ENCODE results near the gene TEPSIN.

DNA sequence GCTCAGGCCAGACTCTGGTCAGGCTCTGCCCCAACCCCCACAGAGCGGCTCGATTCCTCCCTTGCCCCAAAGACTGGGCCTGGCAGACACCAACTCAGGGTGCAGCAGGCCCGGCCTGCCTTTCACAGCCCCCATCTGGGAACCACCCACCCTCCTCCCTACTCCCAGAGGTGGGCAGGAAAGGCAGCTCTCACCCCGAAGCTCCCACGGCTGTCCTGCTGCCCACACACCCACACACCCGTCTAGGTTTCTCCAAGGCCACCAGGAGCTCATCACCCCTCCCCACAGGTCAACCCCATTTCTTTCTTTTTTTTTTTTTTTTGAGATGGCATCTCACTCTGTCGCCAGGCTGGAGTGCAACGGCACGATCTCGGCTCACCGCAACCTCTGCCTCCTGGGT lies 19.9 kb downstream of the TEPSIN start:
- TF ChIP-seq EP300 (IDR thresholded peaks at IDR 0.05) = no peak
- TF ChIP-seq, protein P1, sequence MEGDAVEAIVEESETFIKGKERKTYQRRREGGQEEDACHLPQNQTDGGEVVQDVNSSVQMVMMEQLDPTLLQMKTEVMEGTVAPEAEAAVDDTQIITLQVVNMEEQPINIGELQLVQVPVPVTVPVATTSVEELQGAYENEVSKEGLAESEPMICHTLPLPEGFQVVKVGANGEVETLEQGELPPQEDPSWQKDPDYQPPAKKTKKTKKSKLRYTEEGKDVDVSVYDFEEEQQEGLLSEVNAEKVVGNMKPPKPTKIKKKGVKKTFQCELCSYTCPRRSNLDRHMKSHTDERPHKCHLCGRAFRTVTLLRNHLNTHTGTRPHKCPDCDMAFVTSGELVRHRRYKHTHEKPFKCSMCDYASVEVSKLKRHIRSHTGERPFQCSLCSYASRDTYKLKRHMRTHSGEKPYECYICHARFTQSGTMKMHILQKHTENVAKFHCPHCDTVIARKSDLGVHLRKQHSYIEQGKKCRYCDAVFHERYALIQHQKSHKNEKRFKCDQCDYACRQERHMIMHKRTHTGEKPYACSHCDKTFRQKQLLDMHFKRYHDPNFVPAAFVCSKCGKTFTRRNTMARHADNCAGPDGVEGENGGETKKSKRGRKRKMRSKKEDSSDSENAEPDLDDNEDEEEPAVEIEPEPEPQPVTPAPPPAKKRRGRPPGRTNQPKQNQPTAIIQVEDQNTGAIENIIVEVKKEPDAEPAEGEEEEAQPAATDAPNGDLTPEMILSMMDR (IDR thresholded peaks at IDR 0.05) = no peak
